SHP77 treated with DMSO at 0.1 percent for 48 hours (cell line): ENCODE measurements around the gene OXA1L.
"Not testable (repeated sequence)": the region's sequence is repeated elsewhere in the genome, so short reads cannot be mapped to it uniquely, and the experiment has no call there.

ENCODE experiments used
- DNase-seq: peaks from one replicate; lab custom pipeline; 2025; lab: John Stamatoyannopoulos, UW

The OXA1L gene

GRCh38 chr14:22766457-22767322 lies at the start of gene OXA1L:
Gene OXA1L, plus strand, starts transcription at chr14:22766688. Its CDS starts 14 bp downstream, at chr14:22766702.
- DNase-seq = peak; percentile 95

- no peak for DNase-seq
These were observed 48.4 kb upstream of the OXA1L start for GRCh38 chr14:22718091-22718490.

- DNase-seq = no peak
These were observed 45.3 kb upstream of the OXA1L start for GRCh38 chr14:22721213-22721612.

DNA sequence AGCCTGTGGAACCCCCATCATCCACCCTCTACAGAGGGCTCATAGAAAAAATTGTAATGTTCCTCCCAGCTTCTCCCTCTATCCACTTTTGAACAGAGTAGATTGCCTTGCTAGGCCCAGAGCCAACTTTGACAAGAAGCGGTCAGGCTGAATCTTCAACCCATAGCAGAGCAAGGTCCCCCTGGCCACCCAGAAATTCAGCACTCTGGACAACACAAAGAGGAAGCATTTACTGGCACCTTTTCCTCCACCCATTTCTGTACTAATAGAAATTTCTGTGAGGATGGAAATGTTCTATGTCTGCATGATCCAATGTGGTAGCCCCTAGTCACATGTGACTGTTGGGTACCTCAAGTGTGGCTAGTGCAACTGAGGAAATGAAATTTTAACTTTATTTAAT lies 42.7 kb upstream of the OXA1L start:
- DNase-seq = no peak

GRCh38 chr14:22724847-22725246 lies 41.6 kb upstream of the OXA1L start:
- DNase-seq = not testable (repeated sequence)

DNA sequence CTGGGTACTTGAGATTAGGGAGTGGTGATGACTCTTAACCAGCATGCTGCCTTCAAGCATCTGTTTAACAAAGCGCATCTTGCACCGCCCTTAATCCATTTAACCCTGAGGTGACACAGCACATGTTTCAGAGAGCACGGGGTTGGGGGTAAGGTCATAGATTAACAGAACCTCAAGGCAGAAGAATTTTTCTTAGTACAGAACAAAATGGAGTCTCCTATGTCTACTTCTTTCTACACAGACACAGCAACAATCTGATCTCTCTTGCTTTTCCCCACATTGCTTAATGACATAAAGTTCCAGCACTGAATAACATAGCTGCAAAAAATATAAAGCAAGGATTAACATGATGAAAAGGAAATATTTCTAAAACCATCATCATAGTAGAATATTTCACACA lies 41.1 kb upstream of the OXA1L start:
- DNase-seq = not testable (repeated sequence)

DNA sequence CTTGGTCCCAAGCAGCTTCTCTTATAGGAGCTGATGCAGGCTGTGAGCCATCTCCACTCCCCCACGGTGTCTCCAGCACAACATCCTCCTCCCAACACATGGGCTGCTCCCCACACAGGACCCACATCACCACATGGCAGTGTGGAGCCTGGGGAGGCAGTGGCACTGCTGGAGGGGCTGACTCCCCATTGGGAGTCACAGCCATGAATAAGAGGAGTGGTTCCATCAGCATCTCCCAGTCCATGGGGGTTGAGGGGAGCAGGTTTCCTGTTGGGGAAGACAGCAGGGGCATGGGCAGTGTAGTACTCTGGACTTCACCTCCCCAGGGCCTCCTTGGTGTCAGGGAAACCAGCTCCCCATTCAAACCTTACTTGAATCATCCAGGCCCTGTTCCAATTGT lies 40.5 kb upstream of the OXA1L start:
- DNase-seq = no peak

DNA sequence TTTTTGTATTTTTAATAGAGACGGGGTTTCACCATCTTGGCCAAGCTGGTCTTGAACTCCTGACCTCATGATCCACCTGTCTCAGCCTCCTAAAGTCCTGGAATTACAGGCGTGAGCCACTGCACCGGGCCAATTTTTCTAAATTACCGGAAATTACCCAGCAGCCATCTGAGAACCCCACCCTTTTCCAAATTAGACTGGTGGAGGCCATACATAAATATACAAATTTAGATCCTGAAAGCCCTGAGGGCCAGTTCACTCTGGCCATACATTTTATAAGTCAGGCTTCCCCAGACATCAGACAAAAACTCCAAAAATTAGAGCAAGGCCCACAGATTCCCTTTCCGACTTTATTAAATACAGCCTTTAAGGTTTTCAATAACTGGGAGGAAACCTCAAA lies 34.4 kb upstream of the OXA1L start:
- not testable (repeated sequence) for DNase-seq

- DNase-seq = no peak
These were observed 32.7 kb upstream of the OXA1L start for GRCh38 chr14:22733829-22734228.

GRCh38 chr14:22735096-22735495 lies 31.4 kb upstream of the OXA1L start:
- no peak for DNase-seq

- not testable (repeated sequence) for DNase-seq
These were observed 30.1 kb upstream of the OXA1L start for GRCh38 chr14:22736384-22736783.

DNA sequence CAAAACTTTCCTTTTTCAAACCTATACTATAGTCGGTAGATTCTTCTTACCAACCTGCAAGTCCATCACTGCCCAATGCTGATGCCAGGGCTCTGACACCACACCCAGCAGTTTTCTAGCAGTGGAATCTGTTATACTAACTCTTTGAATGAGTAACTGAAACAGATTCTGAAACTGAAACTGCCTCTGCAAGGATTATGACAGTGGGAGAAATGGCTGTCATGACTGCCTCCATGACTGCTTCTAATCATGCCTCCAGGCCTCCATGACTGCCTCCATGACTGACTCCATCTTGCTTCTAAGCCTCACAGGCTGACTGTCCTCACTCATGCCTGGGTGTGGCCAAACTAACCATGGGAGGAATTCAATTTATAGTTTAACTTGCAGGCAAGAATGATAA lies 29.4 kb upstream of the OXA1L start:
- no peak for DNase-seq

DNA sequence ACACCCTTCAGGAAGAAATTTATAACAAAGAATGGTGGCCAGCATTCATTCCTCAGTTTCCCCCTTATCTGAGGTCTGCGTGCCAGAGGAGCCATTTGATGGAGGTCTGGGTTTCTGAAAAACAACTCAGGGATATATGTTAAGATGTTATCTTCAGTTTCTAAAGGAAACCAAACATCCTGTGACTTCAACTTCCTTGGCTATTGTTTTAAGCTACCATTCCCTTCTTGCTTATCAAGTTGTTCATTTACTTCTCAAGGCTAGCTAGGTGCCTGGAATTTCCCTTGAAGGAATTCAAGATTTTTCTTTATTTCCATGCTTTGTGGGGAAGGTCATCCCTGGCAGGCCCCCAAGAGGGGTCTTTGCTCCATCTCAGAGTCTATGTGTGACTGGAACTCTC lies 27.1 kb upstream of the OXA1L start:
- DNase-seq = no peak

DNA sequence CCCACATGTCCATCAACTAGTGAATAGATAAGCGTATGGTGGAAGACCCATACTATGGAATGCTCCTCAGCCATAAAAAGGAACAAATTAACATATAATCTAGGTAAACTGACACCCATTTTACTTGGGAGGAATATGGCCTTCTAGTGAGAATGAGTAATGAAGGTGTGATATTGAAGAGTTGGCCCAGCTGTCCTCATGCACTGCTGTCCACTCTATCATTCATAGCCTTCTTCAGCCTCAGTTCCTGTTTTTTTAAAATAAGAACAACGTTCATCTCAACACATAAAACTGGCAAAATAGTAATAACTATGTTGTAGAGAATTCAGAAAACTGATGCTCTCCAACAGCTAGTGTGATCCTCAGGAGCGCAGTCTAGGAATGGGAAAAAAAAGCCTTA lies 26.5 kb upstream of the OXA1L start:
- DNase-seq = no peak

DNA sequence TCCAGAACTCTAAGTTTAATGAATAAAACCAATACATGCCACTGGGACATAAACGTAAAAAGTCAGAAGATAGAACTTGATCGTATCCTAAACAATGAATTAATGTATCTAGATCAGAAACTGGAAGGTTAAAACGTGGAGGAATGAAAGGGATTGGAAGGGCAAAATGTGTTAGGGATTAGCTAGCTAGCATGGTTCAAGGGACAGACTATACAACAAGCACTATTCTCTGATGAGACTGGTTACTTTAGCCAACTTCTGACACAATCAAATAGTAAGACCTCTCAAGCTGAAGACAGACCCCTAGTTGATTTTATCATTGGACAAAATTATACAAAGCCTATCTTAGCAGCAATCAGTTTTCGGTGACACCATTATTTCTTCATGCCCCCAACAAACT lies 18.7 kb upstream of the OXA1L start:
- DNase-seq = no peak

- DNase-seq = no peak
These were observed 18.3 kb upstream of the OXA1L start for GRCh38 chr14:22748206-22748605.

GRCh38 chr14:22748631-22749068 lies 17.8 kb upstream of the OXA1L start:
- no peak for DNase-seq

GRCh38 chr14:22752422-22752821 lies 14.1 kb upstream of the OXA1L start:
- DNase-seq = no peak

- no peak for DNase-seq
These were observed 12.9 kb upstream of the OXA1L start for GRCh38 chr14:22753586-22753985.

GRCh38 chr14:22757972-22758650 lies 8.4 kb upstream of the OXA1L start:
- DNase-seq = not testable (repeated sequence)

GRCh38 chr14:22761734-22762133 lies 4.8 kb upstream of the OXA1L start:
- DNase-seq = no peak

DNA sequence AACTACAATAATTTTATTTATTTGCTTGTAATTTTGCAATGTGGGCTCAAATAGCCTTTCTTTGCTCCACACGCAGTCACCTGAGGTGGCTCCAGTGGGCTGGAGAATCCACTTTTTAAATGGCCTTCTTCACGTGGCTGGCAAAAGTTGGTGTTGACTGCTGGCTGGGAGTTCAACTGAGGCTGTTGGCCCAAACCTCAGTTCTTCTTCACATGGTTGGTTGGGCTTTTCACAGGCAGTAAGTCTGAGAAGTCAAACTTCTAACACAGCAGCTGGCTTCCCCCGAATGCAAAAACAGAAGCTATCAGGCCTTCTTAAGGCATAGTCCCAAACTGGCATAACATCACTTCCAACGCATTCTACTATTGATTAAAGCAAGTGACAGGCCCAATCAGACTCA lies 2.1 kb upstream of the OXA1L start:
- DNase-seq = no peak

DNA sequence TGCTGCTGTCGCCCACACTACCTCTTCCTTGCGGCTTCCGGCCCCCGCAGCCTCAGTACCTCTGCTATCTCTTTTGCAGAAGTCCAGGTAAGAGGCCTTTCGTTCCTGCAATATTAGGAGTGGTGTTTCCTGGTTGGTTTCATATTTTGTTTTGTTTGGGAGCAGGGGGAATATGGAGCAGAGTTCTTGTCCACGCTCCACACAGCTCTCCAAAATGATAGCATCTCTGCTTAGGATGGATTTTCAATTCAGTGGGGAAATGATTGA lies 768 bp downstream of the OXA1L start:
- DNase-seq = no peak

GRCh38 chr14:22768947-22769346 lies 2.5 kb downstream of the OXA1L start:
- no peak for DNase-seq
